NCI-H510A treated with DMSO at 0.1 percent for 48 hours (cell line): ENCODE results near the gene PTPN23.
"Not testable (repeated sequence)": the region's sequence is repeated elsewhere in the genome, so short reads cannot be mapped to it uniquely, and the experiment has no call there.

Experiments
- DNase-seq: peaks from one replicate; lab custom pipeline; 2025; lab: John Stamatoyannopoulos, UW

The PTPN23 gene

GRCh38 chr3:47452453-47453215, 71.8 kb downstream of the PTPN23 start:
- DNase-seq = no peak

- DNase-seq = no peak
Observed at GRCh38 chr3:47455806-47456452, 75.1 kb downstream of the PTPN23 start.

DNA sequence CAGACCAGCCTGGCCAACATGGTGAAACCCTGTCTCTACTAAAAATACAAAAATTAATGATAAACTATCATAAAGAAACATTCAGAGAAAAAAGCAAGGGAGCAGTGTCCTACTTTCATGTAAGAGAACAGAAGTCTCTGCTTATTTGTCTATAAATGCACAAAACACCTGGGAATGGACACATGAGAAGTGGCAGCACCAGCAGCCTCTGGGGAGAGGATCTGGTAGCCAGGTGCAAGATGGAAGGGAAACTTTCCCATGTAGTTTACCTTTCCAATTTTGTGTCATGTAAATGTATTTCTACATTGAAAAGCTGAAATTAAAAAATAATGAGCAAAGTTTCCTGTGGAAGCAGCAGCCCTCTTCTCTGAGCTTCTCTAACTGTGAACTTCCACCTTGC, 76.2 kb downstream of the PTPN23 start:
- DNase-seq = no peak

DNA sequence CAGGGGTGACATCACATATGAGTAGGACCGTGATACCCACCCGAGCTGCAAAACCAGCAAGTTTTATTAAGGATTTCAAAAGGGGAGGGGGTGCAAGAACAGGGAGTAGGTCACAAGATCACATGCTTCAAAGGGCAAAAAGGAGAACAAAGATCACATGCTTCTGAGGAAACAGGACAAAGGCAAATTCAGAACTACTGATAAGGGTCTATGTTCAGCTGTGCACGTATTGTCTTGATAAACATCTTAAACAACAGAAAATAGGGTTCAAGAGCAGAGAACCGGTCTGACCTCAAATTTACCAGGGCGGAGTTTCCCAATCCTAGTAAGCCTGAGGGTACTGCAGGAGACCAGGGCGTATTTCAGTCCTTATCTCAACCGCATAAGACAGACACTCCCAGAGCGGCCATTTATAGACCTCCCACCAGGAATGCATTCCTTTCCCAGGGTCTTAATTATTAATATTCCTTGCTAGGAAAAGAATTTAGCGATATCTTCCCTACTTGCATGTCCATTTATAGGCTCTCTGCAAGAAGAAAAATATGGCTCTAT, 78.8 kb downstream of the PTPN23 start:
- DNase-seq = not testable (repeated sequence)
